Measurements from ENCODE around the gene PLA2G4D.

PLA2G4D gene

GRCh38 chr15:42072141-42072685 is 22.1 kb downstream of the PLA2G4D start:
- no peak for DNase-seq (ENCODE audit: low read depth in 1 of 2, low spot score in 1 of 2)
- TF ChIP-seq JUND (IDR thresholded peaks at IDR 0.05; ENCODE audit: low read depth): no peak
- in situ Hi-C loops (cut with HindIII; ENCODE audit: low pct_unique_long_range_greater_than_20kb, low sequenced_read_pairs): no loop called here

GRCh38 chr15:42071717-42072116 is 22.6 kb downstream of the PLA2G4D start:
- in situ Hi-C loops (cut with HindIII; ENCODE audit: low pct_unique_long_range_greater_than_20kb, low sequenced_read_pairs): no loop called here
- no peak for DNase-seq (ENCODE audit: low read depth in 1 of 2, low spot score in 1 of 2)
- TF ChIP-seq JUND (IDR thresholded peaks at IDR 0.05; ENCODE audit: low read depth): no peak

- no peak for TF ChIP-seq JUND (IDR thresholded peaks at IDR 0.05; ENCODE audit: low read depth)
- in situ Hi-C loops (cut with HindIII; ENCODE audit: low pct_unique_long_range_greater_than_20kb, low sequenced_read_pairs): no loop called here
- no peak for DNase-seq (ENCODE audit: low read depth in 1 of 2, low spot score in 1 of 2)
Observed at GRCh38 chr15:42070976-42071350, 23.4 kb downstream of the PLA2G4D start.

GRCh38 chr15:42070279-42070975 is 23.9 kb downstream of the PLA2G4D start:
- DNase-seq (ENCODE audit: low read depth in 1 of 2, low spot score in 1 of 2): no peak
- in situ Hi-C loops (cut with HindIII; ENCODE audit: low pct_unique_long_range_greater_than_20kb, low sequenced_read_pairs): no loop called here
- no peak for TF ChIP-seq JUND (IDR thresholded peaks at IDR 0.05; ENCODE audit: low read depth)

GRCh38 chr15:42069496-42070278 is 24.7 kb downstream of the PLA2G4D start:
- no peak for DNase-seq (ENCODE audit: low read depth in 1 of 2, low spot score in 1 of 2)
- TF ChIP-seq JUND (IDR thresholded peaks at IDR 0.05; ENCODE audit: low read depth): no peak
- in situ Hi-C loops (cut with HindIII; ENCODE audit: low pct_unique_long_range_greater_than_20kb, low sequenced_read_pairs): no loop called here

- TF ChIP-seq JUND (IDR thresholded peaks at IDR 0.05; ENCODE audit: low read depth): no peak
- in situ Hi-C loops (cut with HindIII; ENCODE audit: low pct_unique_long_range_greater_than_20kb, low sequenced_read_pairs): no loop called here
- no peak for DNase-seq (ENCODE audit: low read depth in 1 of 2, low spot score in 1 of 2)
Observed at GRCh38 chr15:42069025-42069424, 25.3 kb downstream of the PLA2G4D start.

GRCh38 chr15:42068601-42069000 is 25.8 kb downstream of the PLA2G4D start:
- in situ Hi-C loops (cut with HindIII; ENCODE audit: low pct_unique_long_range_greater_than_20kb, low sequenced_read_pairs): no loop called here
- TF ChIP-seq JUND (IDR thresholded peaks at IDR 0.05; ENCODE audit: low read depth): no peak
- DNase-seq (ENCODE audit: low read depth in 1 of 2, low spot score in 1 of 2): no peak

GRCh38 chr15:42066764-42067415 is 27.5 kb downstream of the PLA2G4D start:
- no peak for DNase-seq (ENCODE audit: low read depth in 1 of 2, low spot score in 1 of 2)
- no peak for TF ChIP-seq JUND (IDR thresholded peaks at IDR 0.05; ENCODE audit: low read depth)
- in situ Hi-C loops (cut with HindIII; ENCODE audit: low pct_unique_long_range_greater_than_20kb, low sequenced_read_pairs): no loop called here

- no peak for DNase-seq (ENCODE audit: low read depth in 1 of 2, low spot score in 1 of 2)
- in situ Hi-C loops (cut with HindIII; ENCODE audit: low pct_unique_long_range_greater_than_20kb, low sequenced_read_pairs): no loop called here
- no peak for TF ChIP-seq JUND (IDR thresholded peaks at IDR 0.05; ENCODE audit: low read depth)
Observed at GRCh38 chr15:42065468-42065867, 28.9 kb downstream of the PLA2G4D start.

- TF ChIP-seq JUND (IDR thresholded peaks at IDR 0.05; ENCODE audit: low read depth): no peak
- in situ Hi-C loops (cut with HindIII; ENCODE audit: low pct_unique_long_range_greater_than_20kb, low sequenced_read_pairs): no loop called here
- no peak for DNase-seq (ENCODE audit: low read depth in 1 of 2, low spot score in 1 of 2)
Observed at GRCh38 chr15:42065033-42065432, 29.3 kb downstream of the PLA2G4D start.

GRCh38 chr15:42064271-42064670 is 30.1 kb downstream of the PLA2G4D start:
- no peak for TF ChIP-seq JUND (IDR thresholded peaks at IDR 0.05; ENCODE audit: low read depth)
- DNase-seq (ENCODE audit: low read depth in 1 of 2, low spot score in 1 of 2): no peak
- in situ Hi-C loops (cut with HindIII; ENCODE audit: low pct_unique_long_range_greater_than_20kb, low sequenced_read_pairs): no loop called here

GRCh38 chr15:42063122-42063848 is 31.1 kb downstream of the PLA2G4D start:
- TF ChIP-seq JUND (IDR thresholded peaks at IDR 0.05; ENCODE audit: low read depth): no peak
- in situ Hi-C loops (cut with HindIII; ENCODE audit: low pct_unique_long_range_greater_than_20kb, low sequenced_read_pairs): no loop called here

More at GRCh38 chr15:42063122-42063848, 31.1 kb downstream of the PLA2G4D start:
- no peak for DNase-seq (ENCODE audit: low read depth in 1 of 2, low spot score in 1 of 2)
